SKM-1 (cell line): ENCODE data around the gene RGS18.
A peak's percentile ranks its signal among the peaks of the same experiment; 100 is the strongest.
"Not testable (repeated sequence)": the region's sequence is repeated elsewhere in the genome, so short reads cannot be mapped to it uniquely, and the experiment has no call there.

Experiments used
- DNase-seq: peaks from one replicate; lab custom pipeline; 2025; ENCODE audit not compliant: unreplicated experiment; lab: John Stamatoyannopoulos, UW

Gene RGS18

GRCh38 chr1:192165002-192165401, 6.7 kb downstream of the RGS18 start:
- DNase-seq: not testable (repeated sequence)

- DNase-seq: no peak
Observed at GRCh38 chr1:192167011-192167410, 8.7 kb downstream of the RGS18 start.

GRCh38 chr1:192167911-192168700, 9.8 kb downstream of the RGS18 start:
- no peak for DNase-seq

- no peak for DNase-seq
Observed at GRCh38 chr1:192168964-192169363, 10.7 kb downstream of the RGS18 start.

- DNase-seq: no peak
Observed at GRCh38 chr1:192170196-192170984, 12.1 kb downstream of the RGS18 start.

- DNase-seq: no peak
Observed at GRCh38 chr1:192171123-192171522, 12.9 kb downstream of the RGS18 start.

- no peak for DNase-seq
Observed at GRCh38 chr1:192175971-192176370, 17.7 kb downstream of the RGS18 start.

- no peak for DNase-seq
Observed at GRCh38 chr1:192183788-192184187, 25.5 kb downstream of the RGS18 start.

GRCh38 chr1:192186197-192186596, 27.9 kb downstream of the RGS18 start:
- no peak for DNase-seq

- no peak for DNase-seq
Observed at GRCh38 chr1:192190066-192190465, 31.8 kb downstream of the RGS18 start.

GRCh38 chr1:192201303-192201702, 43.0 kb downstream of the RGS18 start:
- no peak for DNase-seq

- no peak for DNase-seq
Observed at GRCh38 chr1:192224396-192224795, 66.1 kb downstream of the RGS18 start.

GRCh38 chr1:192224846-192225245, 66.6 kb downstream of the RGS18 start:
- DNase-seq: no peak

- no peak for DNase-seq
Observed at GRCh38 chr1:192225266-192225665, 67.0 kb downstream of the RGS18 start.

GRCh38 chr1:192225703-192226102, 67.4 kb downstream of the RGS18 start:
- DNase-seq: peak; percentile 8

GRCh38 chr1:192227330-192227729, 69.1 kb downstream of the RGS18 start:
- no peak for DNase-seq

- DNase-seq: not testable (repeated sequence)
Observed at GRCh38 chr1:192227980-192228379, 69.7 kb downstream of the RGS18 start.

- DNase-seq: no peak
Observed at GRCh38 chr1:192232817-192233417, 74.7 kb downstream of the RGS18 start.

- no peak for DNase-seq
Observed at GRCh38 chr1:192235127-192235526, 76.9 kb downstream of the RGS18 start.
